Sigmoid colon (tissue), 4 donors: ENCODE data around the gene CRACR2B.

Experiments
- POLR2A ChIP-seq, 2 donors: fragments of 450-650 bp; IDR thresholded peaks; one replicate each; pipeline ENCODE4 v1.6.1; 2016; ENCODE audit warnings: antibody characterized with exemption in 2 of 2, mild to moderate bottlenecking in 2 of 2, moderate library complexity in 2 of 2
- POLR2AphosphoS5 ChIP-seq, 4 donors: sonication (generic); formaldehyde crosslinking; IDR thresholded peaks; one replicate each; pipeline ENCODE4 v1.6.1; 2017; ENCODE audit warnings: antibody characterized with exemption in 4 of 4
- TF ChIP-seq, protein P1 (sequence below), 4 experiments: fragments of 450-650 bp in 3 of 4; fragments of 200-600 bp in 1 of 4; IDR thresholded peaks; one replicate each; pipeline ENCODE4 v1.5.1; 2016 to 2019; ENCODE audit warnings: antibody characterized with exemption in 4 of 4, mild to moderate bottlenecking in 3 of 4, moderate library complexity in 2 of 4

DNA sequence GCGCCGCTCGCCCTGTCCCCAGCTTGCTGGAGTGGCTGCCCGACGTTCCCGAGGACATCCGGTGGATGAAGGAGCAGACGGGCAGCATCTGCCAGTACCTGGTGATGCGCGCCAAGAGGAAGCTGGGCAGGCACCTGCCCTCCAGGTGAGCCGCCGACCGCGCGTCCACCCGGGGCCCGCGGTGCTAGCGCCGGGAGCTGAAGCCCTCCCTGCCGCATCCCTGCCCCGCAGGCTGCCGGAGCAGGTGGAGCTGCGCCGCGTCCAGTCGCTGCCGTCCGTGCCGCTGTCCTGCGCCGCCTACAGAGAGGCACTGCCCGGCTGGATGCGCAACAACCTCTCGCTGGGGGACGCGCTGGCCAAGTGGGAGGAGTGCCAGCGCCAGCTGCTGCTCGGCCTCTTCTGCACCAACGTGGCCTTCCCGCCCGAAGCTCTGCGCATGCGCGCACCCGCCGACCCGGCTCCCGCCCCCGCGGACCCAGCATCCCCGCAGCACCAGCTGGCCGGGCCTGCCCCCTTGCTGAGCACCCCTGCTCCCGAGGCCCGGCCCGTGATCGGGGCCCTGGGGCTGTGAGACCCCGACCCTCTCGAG is 3.3 kb upstream of the CRACR2B start:
- TF ChIP-seq, protein P1, sequence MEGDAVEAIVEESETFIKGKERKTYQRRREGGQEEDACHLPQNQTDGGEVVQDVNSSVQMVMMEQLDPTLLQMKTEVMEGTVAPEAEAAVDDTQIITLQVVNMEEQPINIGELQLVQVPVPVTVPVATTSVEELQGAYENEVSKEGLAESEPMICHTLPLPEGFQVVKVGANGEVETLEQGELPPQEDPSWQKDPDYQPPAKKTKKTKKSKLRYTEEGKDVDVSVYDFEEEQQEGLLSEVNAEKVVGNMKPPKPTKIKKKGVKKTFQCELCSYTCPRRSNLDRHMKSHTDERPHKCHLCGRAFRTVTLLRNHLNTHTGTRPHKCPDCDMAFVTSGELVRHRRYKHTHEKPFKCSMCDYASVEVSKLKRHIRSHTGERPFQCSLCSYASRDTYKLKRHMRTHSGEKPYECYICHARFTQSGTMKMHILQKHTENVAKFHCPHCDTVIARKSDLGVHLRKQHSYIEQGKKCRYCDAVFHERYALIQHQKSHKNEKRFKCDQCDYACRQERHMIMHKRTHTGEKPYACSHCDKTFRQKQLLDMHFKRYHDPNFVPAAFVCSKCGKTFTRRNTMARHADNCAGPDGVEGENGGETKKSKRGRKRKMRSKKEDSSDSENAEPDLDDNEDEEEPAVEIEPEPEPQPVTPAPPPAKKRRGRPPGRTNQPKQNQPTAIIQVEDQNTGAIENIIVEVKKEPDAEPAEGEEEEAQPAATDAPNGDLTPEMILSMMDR (IDR thresholded peaks at IDR 0.05), result no peak
- TF ChIP-seq POLR2AphosphoS5 (IDR thresholded peaks at IDR 0.05), result no peak
- TF ChIP-seq POLR2A (IDR thresholded peaks at IDR 0.05), result no peak
